IPS-18c (cell line): ENCODE results near the gene EEPD1.

ENCODE experiments used
- H3K4me3 ChIP-seq: 2 replicates; pipeline ENCODE4 v1.7.0; 2013; ENCODE audit warnings: low read depth, mild to moderate bottlenecking, low read length, moderate library complexity; ENCODE audit not compliant: insufficient read depth
- H3K9me3 ChIP-seq: one replicate; pipeline ENCODE4 v1.6.1; 2013; ENCODE audit warnings: mild to moderate bottlenecking, low read length, moderate library complexity; ENCODE audit not compliant: control insufficient read depth, insufficient read depth

Gene EEPD1

DNA sequence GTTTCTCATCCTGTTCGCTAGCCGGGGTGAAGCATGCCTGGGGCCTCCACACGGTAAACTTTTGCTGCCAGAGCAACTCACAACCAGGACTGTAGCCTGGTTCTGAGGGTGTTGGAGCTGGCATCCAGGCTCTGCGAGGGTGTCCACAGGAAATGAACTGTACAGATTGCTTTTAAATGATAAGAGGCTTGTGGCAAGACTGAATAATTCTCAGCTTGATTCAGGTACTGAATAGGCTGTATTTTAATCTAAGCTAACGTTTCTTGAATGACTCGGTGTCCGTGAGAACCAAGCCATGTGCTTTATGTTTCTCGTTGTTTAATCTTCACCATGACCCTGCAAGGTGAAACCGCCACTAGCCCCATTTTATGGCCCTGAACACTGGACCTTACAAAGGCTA is 49.3 kb downstream of the EEPD1 start:
- no peak overlapping the region for H3K4me3 ChIP-seq

DNA sequence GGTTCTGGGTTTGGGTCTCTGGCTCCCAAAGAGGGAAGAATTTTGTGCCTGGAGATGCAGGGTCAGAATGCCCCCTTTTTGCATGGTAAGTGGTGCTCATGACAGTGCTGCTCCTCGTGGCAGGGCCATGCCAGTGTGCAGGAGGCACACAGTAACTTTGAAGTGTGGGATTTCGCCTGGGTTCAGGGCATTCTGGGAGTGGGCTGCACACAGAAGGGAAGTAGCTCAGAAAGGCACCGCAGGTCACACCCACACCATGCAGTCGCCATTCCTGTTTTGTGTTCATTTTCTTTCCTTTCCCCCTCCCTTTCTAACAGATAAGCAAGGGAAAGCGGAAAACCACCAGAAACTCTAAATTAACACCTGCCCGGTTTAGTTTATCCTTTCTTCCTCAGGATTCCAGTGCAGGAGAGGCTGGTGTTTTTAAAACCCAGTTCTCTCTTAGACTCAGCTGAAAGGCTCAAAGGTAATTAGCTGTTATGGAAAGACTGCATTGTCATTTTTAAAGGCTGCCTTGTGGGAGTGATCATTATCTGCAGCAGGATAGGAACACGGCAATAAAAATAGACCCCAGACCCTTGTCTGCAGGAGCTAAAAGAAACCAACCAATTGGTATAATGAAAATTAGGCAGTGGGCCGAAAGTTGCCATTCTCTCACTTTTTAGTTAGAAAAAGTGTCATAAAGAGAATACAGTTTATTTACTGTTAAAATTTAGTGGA is 50.2 kb downstream of the EEPD1 start:
- Histone ChIP-seq H3K4me3 (no peak overlapping the region), H3K9me3 (no peaks in the 10 kb centered on the region)

More for the DNA sequence above, 49.3 kb downstream of the EEPD1 start:
- H3K9me3 ChIP-seq, result no peaks in the 10 kb centered on the region

GRCh38 chr7:36204044-36204663 is 51.1 kb downstream of the EEPD1 start:
- Histone ChIP-seq H3K9me3 (no peaks in the 10 kb centered on the region), H3K4me3 (no peak overlapping the region)

- Histone ChIP-seq H3K4me3 (no peak overlapping the region), H3K9me3 (no peaks in the 10 kb centered on the region)
Observed at GRCh38 chr7:36204929-36205635, 52.0 kb downstream of the EEPD1 start.

- Histone ChIP-seq H3K9me3 (no peaks in the 10 kb centered on the region), H3K4me3 (no peak overlapping the region)
Observed at GRCh38 chr7:36205803-36206202, 52.7 kb downstream of the EEPD1 start.

- no peaks in the 10 kb centered on the region for H3K9me3 ChIP-seq
Observed at GRCh38 chr7:36207451-36208291, 54.6 kb downstream of the EEPD1 start.

DNA sequence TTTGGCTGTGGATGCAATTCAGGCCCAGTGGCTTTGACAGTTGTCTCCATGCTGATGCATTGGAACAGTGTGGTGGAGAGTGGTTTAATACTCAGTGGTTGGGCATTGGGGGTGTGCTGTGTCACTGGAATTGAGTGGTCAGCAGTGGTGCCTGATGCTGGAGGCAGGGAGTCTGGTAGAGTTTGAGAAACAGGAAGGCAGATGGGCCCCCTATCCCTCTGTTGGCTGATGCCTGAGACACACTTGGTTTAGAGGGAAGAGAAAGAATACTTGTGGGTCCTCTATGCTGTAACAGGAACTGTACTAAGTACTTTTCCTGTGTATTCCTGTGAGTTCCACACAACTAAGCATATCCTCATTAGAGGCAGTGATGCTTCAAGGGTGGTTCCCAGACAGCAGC is 55.4 kb downstream of the EEPD1 start:
- Histone ChIP-seq H3K4me3 (no peak overlapping the region), H3K9me3 (no peaks in the 10 kb centered on the region)

More at GRCh38 chr7:36207451-36208291, 54.6 kb downstream of the EEPD1 start:
- no peak overlapping the region for H3K4me3 ChIP-seq

- Histone ChIP-seq H3K4me3 (no peak overlapping the region), H3K9me3 (peaks cover 3% of the 10 kb centered on the region)
Observed at GRCh38 chr7:36208997-36209813, 56.2 kb downstream of the EEPD1 start.

- no peak overlapping the region for H3K4me3 ChIP-seq
Observed at GRCh38 chr7:36209814-36210183, 56.7 kb downstream of the EEPD1 start.

DNA sequence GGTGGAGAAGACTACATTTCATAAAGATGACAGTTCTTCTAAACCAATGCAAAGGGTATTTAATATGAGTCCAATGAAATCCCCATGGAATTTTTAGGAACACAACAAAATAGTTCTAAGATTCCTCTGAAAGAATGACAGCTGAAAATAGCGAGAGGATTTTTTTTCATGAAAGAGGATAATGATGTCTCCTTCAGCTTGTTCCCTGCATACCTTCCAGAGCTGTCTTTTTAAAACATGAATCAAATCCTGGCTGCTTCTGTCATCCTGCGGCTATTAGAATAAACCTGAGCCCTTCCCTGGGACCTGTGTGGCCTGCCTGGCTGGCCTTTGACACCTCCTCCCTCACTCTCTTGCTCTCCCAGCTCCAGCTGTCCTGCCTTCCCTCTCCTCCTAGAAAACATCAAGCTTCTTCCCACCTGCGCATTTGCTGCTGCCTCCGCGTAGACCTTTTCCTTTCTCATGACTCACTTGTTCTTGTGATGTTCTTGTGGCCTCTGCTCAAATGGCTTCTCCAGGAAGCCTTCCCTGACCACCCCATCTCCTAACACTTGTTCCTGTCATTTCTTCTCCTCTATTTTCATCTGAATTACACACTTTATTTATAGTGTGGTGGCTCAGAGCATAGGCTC is 57.4 kb downstream of the EEPD1 start:
- Histone ChIP-seq H3K9me3 (peaks cover 11% of the 10 kb centered on the region), H3K4me3 (no peak overlapping the region)

More at GRCh38 chr7:36209814-36210183, 56.7 kb downstream of the EEPD1 start:
- H3K9me3 ChIP-seq, result peaks cover 8% of the 10 kb centered on the region

- Histone ChIP-seq H3K4me3 (no peak overlapping the region), H3K9me3 (peaks cover 11% of the 10 kb centered on the region)
Observed at GRCh38 chr7:36214608-36215456, 61.8 kb downstream of the EEPD1 start.

DNA sequence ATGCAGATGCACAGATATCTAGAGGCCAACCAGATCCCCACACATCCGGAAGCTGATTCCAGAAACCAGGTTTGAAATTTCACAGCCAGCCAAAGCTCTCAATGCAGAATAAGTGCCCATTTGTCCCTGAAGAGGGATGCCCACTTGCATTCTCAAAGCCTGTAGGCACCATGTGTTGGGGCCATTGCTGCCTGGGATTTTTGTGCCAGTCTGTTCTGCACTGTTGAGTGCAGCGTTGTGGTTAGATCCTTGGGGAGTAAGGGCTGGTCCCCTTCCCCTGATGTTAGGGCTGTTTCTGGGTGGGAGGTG is 62.4 kb downstream of the EEPD1 start:
- H3K9me3 ChIP-seq, result peaks cover 11% of the 10 kb centered on the region
- no peak overlapping the region for H3K4me3 ChIP-seq

- peaks cover 11% of the 10 kb centered on the region for H3K9me3 ChIP-seq
- no peak overlapping the region for H3K4me3 ChIP-seq
Observed at GRCh38 chr7:36216063-36216684, 63.1 kb downstream of the EEPD1 start.

GRCh38 chr7:36217211-36217960 is 64.3 kb downstream of the EEPD1 start:
- H3K9me3 ChIP-seq, result peaks cover 11% of the 10 kb centered on the region
- H3K4me3 ChIP-seq, result no peak overlapping the region

DNA sequence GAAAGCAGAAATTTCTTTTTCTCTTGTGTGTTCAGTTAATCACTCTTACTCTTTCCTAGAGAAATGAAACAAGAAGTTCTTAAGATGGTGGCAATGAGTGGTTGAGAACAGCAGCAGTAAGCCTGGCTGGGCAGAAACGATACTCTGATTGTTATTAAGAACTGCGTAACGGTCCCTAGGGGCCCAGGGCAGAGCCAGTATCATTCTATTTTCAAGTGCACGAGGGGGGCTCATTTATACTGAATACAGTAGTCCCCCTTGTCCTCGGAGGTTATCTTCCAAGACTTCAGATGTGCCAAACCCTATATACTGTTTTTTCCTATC is 64.9 kb downstream of the EEPD1 start:
- H3K4me3 ChIP-seq, result no peak overlapping the region
- peaks cover 11% of the 10 kb centered on the region for H3K9me3 ChIP-seq
